SK-N-SH (cell line): ENCODE measurements around the gene MED15.
"Not testable (repeated sequence)": the region's sequence is repeated elsewhere in the genome, so short reads cannot be mapped to it uniquely, and the experiment has no call there.

ENCODE experiments used
- GABPA ChIP-seq: IDR thresholded peaks from 2 replicates; pipeline ENCODE4 v1.4.0; 2012; ENCODE audit warnings: low read depth, mild to moderate bottlenecking
- GATA2 ChIP-seq: sonication (generic); formaldehyde crosslinking; IDR thresholded peaks from 2 replicates; pipeline ENCODE4 v1.5.0; 2020; ENCODE audit warnings: mild to moderate bottlenecking, missing genetic modification reagents
- JUND ChIP-seq: IDR thresholded peaks from 2 replicates; pipeline ENCODE4 v1.4.0; 2012
- MAX ChIP-seq: IDR thresholded peaks from 2 replicates; pipeline ENCODE4 v1.4.0; 2012; ENCODE audit warnings: low read depth
- MXI1 ChIP-seq: IDR thresholded peaks from 2 replicates; pipeline ENCODE4 v1.6.1; 2012; ENCODE audit warnings: mild to moderate bottlenecking, low read depth, low read length, improper control_type of control experiment
- NRF1 ChIP-seq: IDR thresholded peaks from 2 replicates; pipeline ENCODE4 v1.6.1; 2012; ENCODE audit warnings: low read depth, mild to moderate bottlenecking, low read length
- POLR2AphosphoS5 ChIP-seq: IDR thresholded peaks from 2 replicates; pipeline ENCODE4 v1.6.1; 2012; ENCODE audit warnings: low read depth, low read length
- REST ChIP-seq: IDR thresholded peaks from 2 replicates; pipeline ENCODE4 v1.6.1; 2012; ENCODE audit warnings: mild to moderate bottlenecking, low read depth, low read length, moderate library complexity
- RXRA ChIP-seq: IDR thresholded peaks from 2 replicates; pipeline ENCODE4 v1.4.0; 2012; ENCODE audit warnings: low read depth, mild to moderate bottlenecking, borderline replicate concordance
- YY1 ChIP-seq: IDR thresholded peaks from 2 replicates; pipeline ENCODE4 v1.4.0; 2012; ENCODE audit warnings: low read depth, mild to moderate bottlenecking
- ZBTB33 ChIP-seq: IDR thresholded peaks from 2 replicates; pipeline ENCODE4 v1.4.0; 2012; ENCODE audit warnings: low read depth, borderline replicate concordance
- TF ChIP-seq, protein P1 (sequence below): fragments of 200-600 bp; sonication (generic); IDR thresholded peaks from 2 replicates; pipeline ENCODE4 v1.6.1; 2017; ENCODE audit warnings: antibody characterized with exemption, mild to moderate bottlenecking, moderate library complexity
- TF ChIP-seq, protein P2 (sequence below): IDR thresholded peaks from 2 replicates; pipeline ENCODE4 v1.4.0; 2012; ENCODE audit warnings: low read depth, borderline replicate concordance

DNA sequence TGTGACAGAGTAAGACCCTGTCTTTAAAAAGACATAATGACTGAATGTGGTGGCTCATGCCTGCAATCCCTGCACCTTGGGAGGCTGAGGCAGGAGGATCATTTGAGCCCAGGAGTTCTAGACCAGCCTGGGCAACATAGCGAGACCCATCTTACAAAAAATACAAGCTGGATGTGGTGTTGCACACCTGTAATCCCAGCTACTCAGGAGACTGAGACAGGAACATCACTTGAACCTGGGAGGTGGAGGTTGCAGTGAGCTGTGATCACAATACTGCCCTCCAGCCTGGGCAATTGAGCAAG lies 112.4 kb downstream of the MED15 start:
- not testable (repeated sequence) for TF ChIP-seq MAX, POLR2AphosphoS5, REST, MXI1, NRF1, YY1, ZBTB33, RXRA, GABPA, GATA2, JUND
- TF ChIP-seq, protein P1, sequence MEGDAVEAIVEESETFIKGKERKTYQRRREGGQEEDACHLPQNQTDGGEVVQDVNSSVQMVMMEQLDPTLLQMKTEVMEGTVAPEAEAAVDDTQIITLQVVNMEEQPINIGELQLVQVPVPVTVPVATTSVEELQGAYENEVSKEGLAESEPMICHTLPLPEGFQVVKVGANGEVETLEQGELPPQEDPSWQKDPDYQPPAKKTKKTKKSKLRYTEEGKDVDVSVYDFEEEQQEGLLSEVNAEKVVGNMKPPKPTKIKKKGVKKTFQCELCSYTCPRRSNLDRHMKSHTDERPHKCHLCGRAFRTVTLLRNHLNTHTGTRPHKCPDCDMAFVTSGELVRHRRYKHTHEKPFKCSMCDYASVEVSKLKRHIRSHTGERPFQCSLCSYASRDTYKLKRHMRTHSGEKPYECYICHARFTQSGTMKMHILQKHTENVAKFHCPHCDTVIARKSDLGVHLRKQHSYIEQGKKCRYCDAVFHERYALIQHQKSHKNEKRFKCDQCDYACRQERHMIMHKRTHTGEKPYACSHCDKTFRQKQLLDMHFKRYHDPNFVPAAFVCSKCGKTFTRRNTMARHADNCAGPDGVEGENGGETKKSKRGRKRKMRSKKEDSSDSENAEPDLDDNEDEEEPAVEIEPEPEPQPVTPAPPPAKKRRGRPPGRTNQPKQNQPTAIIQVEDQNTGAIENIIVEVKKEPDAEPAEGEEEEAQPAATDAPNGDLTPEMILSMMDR: not testable (repeated sequence)
- TF ChIP-seq, protein P2, sequence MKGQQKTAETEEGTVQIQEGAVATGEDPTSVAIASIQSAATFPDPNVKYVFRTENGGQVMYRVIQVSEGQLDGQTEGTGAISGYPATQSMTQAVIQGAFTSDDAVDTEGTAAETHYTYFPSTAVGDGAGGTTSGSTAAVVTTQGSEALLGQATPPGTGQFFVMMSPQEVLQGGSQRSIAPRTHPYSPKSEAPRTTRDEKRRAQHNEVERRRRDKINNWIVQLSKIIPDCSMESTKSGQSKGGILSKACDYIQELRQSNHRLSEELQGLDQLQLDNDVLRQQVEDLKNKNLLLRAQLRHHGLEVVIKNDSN: not testable (repeated sequence)
